ENCODE data around the gene ZC3H7A.
"Not testable (repeated sequence)": the region's sequence is repeated elsewhere in the genome, so short reads cannot be mapped to it uniquely, and the experiment has no call there.

The ZC3H7A gene

GRCh38 chr16:11794447-11794846, 2.6 kb downstream of the ZC3H7A start:
- DNase-seq (ENCODE audit: low read depth): no peak

DNA sequence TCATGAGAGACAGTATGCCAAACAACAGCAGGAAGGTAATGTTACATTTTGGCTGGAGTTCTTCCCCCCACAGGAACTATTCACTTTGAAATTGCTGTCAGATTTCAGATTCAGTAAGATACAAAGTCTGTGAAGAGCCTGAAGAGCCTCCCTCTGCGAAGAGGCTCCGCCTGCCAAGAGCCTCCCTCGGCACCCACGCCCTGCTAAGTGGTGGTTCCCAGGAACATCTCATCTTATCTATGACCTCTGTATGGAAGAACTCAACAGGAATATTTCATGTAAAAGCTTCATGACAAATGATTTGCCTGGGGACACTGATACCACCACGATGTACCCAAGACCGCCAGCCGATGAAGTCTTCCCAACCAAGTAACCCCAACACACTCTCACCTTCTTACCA, 3.2 kb downstream of the ZC3H7A start:
- no peak for DNase-seq (ENCODE audit: low read depth)
- TF ChIP-seq CTCF (conservative IDR thresholded peaks at IDR 0.05; ENCODE audit: control insufficient read depth, insufficient read depth, low read depth, low read length): no peak
- no peak overlapping the region for H3K4me3 ChIP-seq (ENCODE audit: control insufficient read depth, low read depth, low read length)

More at GRCh38 chr16:11794447-11794846, 2.6 kb downstream of the ZC3H7A start:
- H3K4me3 ChIP-seq (ENCODE audit: control insufficient read depth, low read depth, low read length): no peak overlapping the region
- TF ChIP-seq CTCF (conservative IDR thresholded peaks at IDR 0.05; ENCODE audit: control insufficient read depth, insufficient read depth, low read depth, low read length): no peak

DNA sequence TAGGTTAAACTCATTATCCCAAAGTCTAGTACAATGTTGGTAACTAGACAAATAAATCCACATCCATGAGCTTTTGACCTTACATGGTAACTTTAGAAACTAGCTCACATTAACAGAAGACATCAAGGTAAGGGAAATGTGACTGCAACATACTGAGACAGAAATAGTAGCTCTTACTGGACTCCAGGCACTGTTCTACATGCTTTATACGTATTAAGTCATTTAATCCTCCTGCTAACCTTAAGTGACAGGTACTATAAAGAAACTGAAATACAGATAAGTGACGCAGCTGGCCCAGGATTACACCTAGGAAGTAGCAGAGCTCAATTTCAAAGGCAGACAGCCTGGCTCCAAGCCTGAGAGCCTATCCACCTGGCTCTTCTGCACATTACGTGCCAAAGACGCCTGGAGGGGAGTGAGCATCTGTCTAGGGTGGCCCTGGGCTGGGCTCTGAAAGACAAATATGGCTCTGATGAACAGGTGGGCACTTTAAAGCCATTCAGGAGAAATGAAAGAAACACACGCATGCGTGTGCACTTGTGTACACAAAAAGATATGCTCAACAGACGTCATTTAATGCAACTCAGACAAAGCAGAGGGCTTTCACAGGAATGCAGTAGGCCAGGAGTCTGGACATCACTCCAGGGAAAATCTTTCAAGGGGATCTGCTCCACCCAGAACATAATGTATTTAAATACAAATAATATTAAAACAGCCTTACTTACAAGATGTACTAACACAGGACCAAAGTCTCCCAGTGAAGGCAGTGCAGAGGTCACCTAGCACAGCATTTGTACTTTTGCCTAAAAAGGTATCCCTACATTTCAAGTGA, 4.4 kb downstream of the ZC3H7A start:
- TF ChIP-seq CTCF (conservative IDR thresholded peaks at IDR 0.05; ENCODE audit: control insufficient read depth, insufficient read depth, low read depth, low read length): no peak
- DNase-seq (ENCODE audit: low read depth): no peak
- H3K4me3 ChIP-seq (ENCODE audit: control insufficient read depth, low read depth, low read length): no peak overlapping the region

GRCh38 chr16:11791144-11791828, 5.8 kb downstream of the ZC3H7A start:
- DNase-seq (ENCODE audit: low read depth): no peak
- H3K4me3 ChIP-seq (ENCODE audit: control insufficient read depth, low read depth, low read length): no peak overlapping the region
- no peak for TF ChIP-seq CTCF (conservative IDR thresholded peaks at IDR 0.05; ENCODE audit: control insufficient read depth, insufficient read depth, low read depth, low read length)

DNA sequence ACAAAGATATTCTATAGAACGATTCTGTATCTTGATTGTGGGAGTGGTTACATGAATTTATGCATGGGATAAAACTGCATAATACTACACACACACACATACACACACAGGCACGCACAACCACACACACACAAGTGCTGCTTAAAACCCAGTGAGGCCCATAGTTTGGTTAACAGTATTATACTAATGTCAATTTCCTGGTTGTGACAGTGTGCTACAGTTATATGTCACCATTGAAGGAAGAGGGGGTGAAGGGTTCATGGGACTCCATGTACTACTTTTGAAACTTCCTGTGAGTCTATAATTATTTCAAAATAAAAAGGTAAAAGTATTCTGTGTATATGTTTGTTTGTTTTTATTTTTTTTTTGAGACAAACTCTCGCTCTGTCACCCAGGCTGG, 8.1 kb downstream of the ZC3H7A start:
- TF ChIP-seq CTCF (conservative IDR thresholded peaks at IDR 0.05; ENCODE audit: control insufficient read depth, insufficient read depth, low read depth, low read length): no peak
- no peak for DNase-seq (ENCODE audit: low read depth)
- no peak overlapping the region for H3K4me3 ChIP-seq (ENCODE audit: control insufficient read depth, low read depth, low read length)

- H3K4me3 ChIP-seq (ENCODE audit: control insufficient read depth, low read depth, low read length); DNase-seq (ENCODE audit: low read depth): not testable (repeated sequence)
These were observed 12.0 kb downstream of the ZC3H7A start for GRCh38 chr16:11784980-11785599.

DNA sequence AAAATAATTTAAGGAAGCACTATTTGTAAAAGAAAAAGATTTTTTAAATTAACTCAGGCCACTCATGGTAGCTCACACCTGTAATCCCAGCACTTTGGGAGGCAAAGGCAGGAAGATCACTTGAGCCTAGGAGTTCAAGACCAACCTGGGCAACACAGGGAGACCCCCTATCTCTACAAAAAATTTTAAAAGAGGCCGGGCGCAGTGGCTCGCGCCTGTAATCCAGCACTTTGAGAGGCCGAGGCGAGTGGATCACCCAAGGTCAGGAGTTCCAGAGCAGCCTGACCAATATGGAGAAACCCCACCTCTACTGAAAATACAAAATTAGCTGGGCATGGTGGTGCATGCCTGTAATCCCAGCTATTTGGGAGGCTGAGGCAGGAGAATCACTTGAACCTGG, 12.7 kb downstream of the ZC3H7A start:
- not testable (repeated sequence) for DNase-seq (ENCODE audit: low read depth); H3K4me3 ChIP-seq (ENCODE audit: control insufficient read depth, low read depth, low read length)

Measured in fibroblast of mammary gland (primary cell).